Suprapubic skin (tissue), 4 donors: Measurements from ENCODE around the gene LEFTY2. TPM values are rescaled to one million over a fixed set of nuclear protein-coding genes. Genes with fewer than 3 reads are reported as not detected.
"Not testable (repeated sequence)": the region's sequence is repeated elsewhere in the genome, so short reads cannot be mapped to it uniquely, and the experiment has no call there.

Experiments
- DNase-seq, 2 donors: peaks; one replicate each; pipeline ENCODE4 v3.0.0-alpha.2; 2019; ENCODE audit warnings: low spot score in 2 of 2
- H3K27ac ChIP-seq: fragments of 200-600 bp; sonication (generic); one replicate; pipeline ENCODE4 v1.5.1; 2019
- H3K27me3 ChIP-seq: fragments of 200-600 bp; sonication (generic); one replicate; pipeline ENCODE4 v1.5.1; 2019
- H3K36me3 ChIP-seq: fragments of 200-600 bp; sonication (generic); one replicate; pipeline ENCODE4 v1.5.1; 2019
- H3K4me1 ChIP-seq: fragments of 200-600 bp; sonication (generic); one replicate; pipeline ENCODE4 v1.5.1; 2019
- H3K4me3 ChIP-seq: fragments of 200-600 bp; sonication (generic); one replicate; pipeline ENCODE4 v1.5.1; 2019; ENCODE audit warnings: mild to moderate bottlenecking
- H3K9me3 ChIP-seq: fragments of 200-600 bp; sonication (generic); one replicate; pipeline ENCODE4 v1.5.1; 2019
- CTCF ChIP-seq, 2 donors: fragments of 200-600 bp in 1 of 2; fragments of 450-650 bp in 1 of 2; sonication (generic) in 1 of 2; IDR thresholded peaks; one replicate each; pipeline ENCODE4 v1.5.1; 2016 to 2019; ENCODE audit warnings: antibody characterized with exemption in 2 of 2, mild to moderate bottlenecking in 1 of 2, moderate library complexity in 1 of 2
- EP300 ChIP-seq: sonication (generic); formaldehyde crosslinking; IDR thresholded peaks from one replicate; pipeline ENCODE4 v1.6.1; 2017; ENCODE audit warnings: antibody characterized with exemption
- POLR2A ChIP-seq, 2 donors: fragments of 450-650 bp; IDR thresholded peaks; one replicate each; pipeline ENCODE4 v1.6.1; 2017; ENCODE audit warnings: antibody characterized with exemption in 2 of 2, mild to moderate bottlenecking in 2 of 2, moderate library complexity in 2 of 2
- POLR2AphosphoS5 ChIP-seq, 3 donors: sonication (generic); formaldehyde crosslinking; IDR thresholded peaks; one replicate each; pipeline ENCODE4 v1.6.1; 2017; ENCODE audit warnings: antibody characterized with exemption in 3 of 3
- WGBS: methylation state at CpG from one replicate; pipeline ENCODE4 v1.1.5; 2018; 5-methylcytosine and 5-hydroxymethylcytosine counted together
- total RNA-seq, 4 donors: library from RNA; depleted of rRNA; stranded (reverse); fragments of >200 nt; gene quantifications; one replicate each; pipeline ENCODE4 v1.1.0, GENCODE V29; 2016

The LEFTY2 gene
- total RNA-seq, 4 donors from 2014 or later: 0.26 TPM; not detected in 3

GRCh38 chr1:225890346-225891228, 50.4 kb downstream of the LEFTY2 start:
- H3K36me3 ChIP-seq: no peaks in the 10 kb centered on the region
- H3K9me3 ChIP-seq: no peaks in the 10 kb centered on the region
- H3K4me3 ChIP-seq: no peak overlapping the region
- peak overlapping the region; percentile 28 for H3K27ac ChIP-seq
- WGBS: 64% methylated on average over 6 of the region's 6 CpGs
- no peaks in the 10 kb centered on the region for H3K27me3 ChIP-seq
- H3K4me1 ChIP-seq: no peaks in the 10 kb centered on the region
- TF ChIP-seq POLR2A (IDR thresholded peaks at IDR 0.05) (no peak), POLR2AphosphoS5 (IDR thresholded peaks at IDR 0.05) (no peak), EP300 (no peak), CTCF (IDR thresholded peaks at IDR 0.05) (no peak)
- no peak for DNase-seq

- WGBS: 80% methylated on average over 5 of the region's 5 CpGs
Measured at GRCh38 chr1:225889743-225890142, 51.3 kb downstream of the LEFTY2 start.

GRCh38 chr1:225888898-225889601, 52.0 kb downstream of the LEFTY2 start, which contains the start of gene LEFTY1:
TSS of gene LEFTY1 (minus strand) at chr1:225889146. CDS start at chr1:225889066, 80 bp downstream.
- 90% methylated on average over 6 of the region's 11 CpGs for WGBS
- Histone ChIP-seq H3K36me3 (no peaks in the 10 kb centered on the region), H3K4me1 (no peaks in the 10 kb centered on the region), H3K4me3 (no peak within 1 kb of the TSS), H3K9me3 (no peaks in the 10 kb centered on the region), H3K27ac (no peak within 1 kb of the TSS), H3K27me3 (no peaks in the 10 kb centered on the region)
- TF ChIP-seq CTCF (IDR thresholded peaks at IDR 0.05): no peak
- no peak for TF ChIP-seq EP300
- TF ChIP-seq POLR2A (IDR thresholded peaks at IDR 0.05): no peak
- TF ChIP-seq POLR2AphosphoS5 (IDR thresholded peaks at IDR 0.05): no peak
- DNase-seq: no peak

More at GRCh38 chr1:225889743-225890142, 51.3 kb downstream of the LEFTY2 start:
- DNase-seq: no peak
- no peaks in the 10 kb centered on the region for H3K9me3 ChIP-seq
- H3K4me1 ChIP-seq: no peaks in the 10 kb centered on the region
- no peaks in the 10 kb centered on the region for H3K36me3 ChIP-seq
- TF ChIP-seq POLR2AphosphoS5 (IDR thresholded peaks at IDR 0.05) (no peak), EP300 (no peak), POLR2A (IDR thresholded peaks at IDR 0.05) (no peak), CTCF (IDR thresholded peaks at IDR 0.05) (no peak)
- no peak overlapping the region for H3K27ac ChIP-seq
- H3K4me3 ChIP-seq: no peak overlapping the region
- no peaks in the 10 kb centered on the region for H3K27me3 ChIP-seq

GRCh38 chr1:225888289-225888897, 52.6 kb downstream of the LEFTY2 start:
- 92% methylated on average over 5 of the region's 18 CpGs for WGBS
- H3K9me3 ChIP-seq: no peaks in the 10 kb centered on the region
- H3K4me3 ChIP-seq: no peak overlapping the region
- TF ChIP-seq POLR2A (IDR thresholded peaks at IDR 0.05) (no peak), POLR2AphosphoS5 (IDR thresholded peaks at IDR 0.05) (no peak)
- no peak for DNase-seq
- H3K27ac ChIP-seq: no peak overlapping the region
- H3K36me3 ChIP-seq: no peaks in the 10 kb centered on the region
- peaks cover 2% of the 10 kb centered on the region for H3K4me1 ChIP-seq
- no peaks in the 10 kb centered on the region for H3K27me3 ChIP-seq

- not testable (repeated sequence) for H3K4me3 ChIP-seq, DNase-seq, H3K4me1 ChIP-seq, H3K27ac ChIP-seq, H3K36me3 ChIP-seq, H3K27me3 ChIP-seq, H3K9me3 ChIP-seq
- WGBS: 60% methylated on average over 1 of the region's 56 CpGs
Measured at GRCh38 chr1:225887554-225888288, 53.3 kb downstream of the LEFTY2 start.
